H9 (cell line): ENCODE data around the gene FAM170B. TPM values are rescaled to one million over a fixed set of nuclear protein-coding genes. Genes with fewer than 3 reads are reported as not detected.

Experiments
- DNase-seq: peaks from one replicate; pipeline ENCODE4 v3.0.0-alpha.2; 2017
- H2AFZ ChIP-seq: one replicate; pipeline ENCODE4 v1.6.1; 2013; ENCODE audit warnings: mild to moderate bottlenecking, low read length, control low read depth, moderate library complexity
- H2AK5ac ChIP-seq: 2 replicates; pipeline ENCODE4 v1.6.1; 2013; ENCODE audit warnings: low read length, control low read depth, mixed read lengths; ENCODE audit not compliant: insufficient read length
- H2BK120ac ChIP-seq: one replicate; pipeline ENCODE4 v1.6.1; 2013; ENCODE audit warnings: low read depth, mild to moderate bottlenecking, low read length, control low read depth, inconsistent platforms; ENCODE audit not compliant: poor library complexity, severe bottlenecking
- H2BK12ac ChIP-seq: 2 replicates; pipeline ENCODE4 v1.6.1; 2013; ENCODE audit warnings: low read length, control low read depth, mixed read lengths, low read depth; ENCODE audit not compliant: insufficient read length
- H2BK15ac ChIP-seq: 2 replicates; pipeline ENCODE4 v1.6.1; 2013; ENCODE audit warnings: low read depth, low read length, control low read depth
- H2BK20ac ChIP-seq: one replicate; pipeline ENCODE4 v1.6.1; 2013; ENCODE audit warnings: low read depth, mild to moderate bottlenecking, low read length, control low read depth, inconsistent platforms; ENCODE audit not compliant: poor library complexity, severe bottlenecking
- H2BK5ac ChIP-seq: 2 replicates; pipeline ENCODE4 v1.6.1; 2013; ENCODE audit warnings: low read length, control low read depth, mixed read lengths; ENCODE audit not compliant: insufficient read length
- H3K14ac ChIP-seq: 2 replicates; pipeline ENCODE4 v1.6.1; 2013; ENCODE audit warnings: low read length, control low read depth; ENCODE audit not compliant: insufficient read depth
- H3K18ac ChIP-seq: 2 replicates; pipeline ENCODE4 v1.6.1; 2013; ENCODE audit warnings: low read depth, mild to moderate bottlenecking, mixed read lengths, low read length, control low read depth; ENCODE audit not compliant: insufficient read length
- H3K23ac ChIP-seq: 2 replicates; pipeline ENCODE4 v1.6.1; 2013; ENCODE audit warnings: low read length, control low read depth, mixed read lengths, low read depth; ENCODE audit not compliant: insufficient read length
- H3K23me2 ChIP-seq: 2 replicates; pipeline ENCODE4 v1.6.1; 2013; ENCODE audit warnings: low read depth, mild to moderate bottlenecking, mixed read lengths, low read length, control low read depth; ENCODE audit not compliant: insufficient read length, poor library complexity, severe bottlenecking
- H3K27ac ChIP-seq: 2 replicates; pipeline ENCODE4 v1.5.1; 2013; ENCODE audit warnings: low read length, control low read depth, mixed read lengths, low read depth; ENCODE audit not compliant: insufficient read length
- H3K27me3 ChIP-seq: 2 replicates; pipeline ENCODE4 v1.6.1; 2013; ENCODE audit warnings: low read length, control low read depth, inconsistent platforms; ENCODE audit not compliant: insufficient read depth
- H3K4ac ChIP-seq: 2 replicates; pipeline ENCODE4 v1.6.1; 2013; ENCODE audit warnings: low read depth, mild to moderate bottlenecking, control low read depth, inconsistent platforms, low read length, moderate library complexity
- H3K4me1 ChIP-seq: 2 replicates; pipeline ENCODE4 v1.6.1; 2013; ENCODE audit warnings: low read length, control low read depth, inconsistent platforms; ENCODE audit not compliant: insufficient read depth
- H3K4me2 ChIP-seq: 2 replicates; pipeline ENCODE4 v1.6.1; 2013; ENCODE audit warnings: low read length, control low read depth, mixed read lengths; ENCODE audit not compliant: insufficient read length, insufficient read depth
- H3K56ac ChIP-seq: 2 replicates; pipeline ENCODE4 v1.6.1; 2013; ENCODE audit warnings: low read depth, mild to moderate bottlenecking, mixed read lengths, low read length, control low read depth; ENCODE audit not compliant: insufficient read length
- H3K79me1 ChIP-seq: 2 replicates; pipeline ENCODE4 v1.6.1; 2013; ENCODE audit warnings: low read depth, mild to moderate bottlenecking, moderate library complexity, low read length, control low read depth, inconsistent platforms; ENCODE audit not compliant: insufficient read depth, poor library complexity, severe bottlenecking
- H3K79me2 ChIP-seq: 2 replicates; pipeline ENCODE4 v1.6.1; 2013; ENCODE audit warnings: low read length, control low read depth, inconsistent platforms; ENCODE audit not compliant: insufficient read depth
- H3K9ac ChIP-seq: 2 replicates; pipeline ENCODE4 v1.6.1; 2013; ENCODE audit warnings: low read length, control low read depth, mixed read lengths; ENCODE audit not compliant: insufficient read length; ENCODE audit errors: extremely low read depth
- H3K9me3 ChIP-seq: one replicate; pipeline ENCODE4 v1.6.1; 2013; ENCODE audit warnings: low read depth, low read length, inconsistent platforms; ENCODE audit not compliant: control insufficient read depth
- H3T11ph ChIP-seq: one replicate; pipeline ENCODE4 v1.6.1; 2013; ENCODE audit warnings: mild to moderate bottlenecking, low read length, control low read depth, inconsistent platforms
- H4K20me1 ChIP-seq: one replicate; pipeline ENCODE4 v1.6.1; 2013; ENCODE audit not compliant: control insufficient read depth, insufficient read length, insufficient read depth
- H4K5ac ChIP-seq: 2 replicates; pipeline ENCODE4 v1.6.1; 2013; ENCODE audit warnings: low read depth, mild to moderate bottlenecking, mixed read lengths, low read length, control low read depth; ENCODE audit not compliant: insufficient read length
- H4K8ac ChIP-seq: replicated peaks from 2 replicates; pipeline ENCODE4 v1.6.1; 2013; ENCODE audit warnings: low read length, control low read depth, mixed read lengths, low read depth; ENCODE audit not compliant: insufficient read length
- H4K91ac ChIP-seq: 2 replicates; pipeline ENCODE4 v1.6.1; 2013; ENCODE audit warnings: low read depth, mild to moderate bottlenecking, moderate library complexity, mixed read lengths, low read length, control low read depth; ENCODE audit not compliant: insufficient read length
- H3K27ac Mint-ChIP-seq, 3 experiments: 2 replicates in 2 of 3; 3 replicates in 1 of 3; pipeline ENCODE4 v1.8.0; 2020 to 2021; ENCODE audit warnings: mixed read lengths in 3 of 3, mild to moderate bottlenecking in 1 of 3, moderate library complexity in 1 of 3
- H3K27me3 Mint-ChIP-seq: 2 replicates; pipeline ENCODE4 v1.8.0; 2021; ENCODE audit warnings: low read depth, mild to moderate bottlenecking, moderate library complexity, mixed read lengths
- H3K36me3 Mint-ChIP-seq, 3 experiments: 2 replicates in 2 of 3; 3 replicates in 1 of 3; pipeline ENCODE4 v1.8.0; 2020 to 2021; ENCODE audit warnings: low read depth in 3 of 3, mixed read lengths in 3 of 3; ENCODE audit not compliant: insufficient read depth in 1 of 3
- H3K4me1 Mint-ChIP-seq, 2 experiments: 2 replicates each; pipeline ENCODE4 v1.8.0; 2020; ENCODE audit warnings: mixed read lengths in 2 of 2
- H3K4me3 Mint-ChIP-seq, 2 experiments: 2 replicates in 1 of 2; 3 replicates in 1 of 2; pipeline ENCODE4 v1.8.0; 2020 to 2021; ENCODE audit warnings: mild to moderate bottlenecking in 2 of 2, mixed read lengths in 2 of 2, moderate library complexity in 1 of 2
- H3K9me3 Mint-ChIP-seq, 2 experiments: 2 replicates in 1 of 2; 3 replicates in 1 of 2; pipeline ENCODE4 v1.8.0; 2020; ENCODE audit warnings: mild to moderate bottlenecking in 2 of 2, mixed read lengths in 2 of 2, moderate library complexity in 1 of 2
- WGBS: extraction: QIAGEN DNeasy Blood & Tissue Kit; methylation state at CpG from one replicate; pipeline ENCODE4 v1.1.7; 2013; ENCODE audit warnings: missing lambda C conversion rate, low lambda C conversion rate, mixed read lengths; ENCODE audit not compliant: insufficient read length; ENCODE audit errors: extremely low coverage; 5-methylcytosine and 5-hydroxymethylcytosine counted together
- total RNA-seq: library from RNA; stranded (reverse); gene quantifications from 2 replicates; pipeline ENCODE4 v1.2.1, GENCODE V29; 2021
- TF ChIP-seq, protein P1 (sequence below): fragments of 200-600 bp; sonication (generic); conservative IDR thresholded peaks from 3 replicates; pipeline ENCODE4 v1.8.0; 2021; ENCODE audit warnings: antibody characterized with exemption, mild to moderate bottlenecking

The FAM170B gene
- total RNA-seq, 1 experiment from 2014 or later: not detected

DNA sequence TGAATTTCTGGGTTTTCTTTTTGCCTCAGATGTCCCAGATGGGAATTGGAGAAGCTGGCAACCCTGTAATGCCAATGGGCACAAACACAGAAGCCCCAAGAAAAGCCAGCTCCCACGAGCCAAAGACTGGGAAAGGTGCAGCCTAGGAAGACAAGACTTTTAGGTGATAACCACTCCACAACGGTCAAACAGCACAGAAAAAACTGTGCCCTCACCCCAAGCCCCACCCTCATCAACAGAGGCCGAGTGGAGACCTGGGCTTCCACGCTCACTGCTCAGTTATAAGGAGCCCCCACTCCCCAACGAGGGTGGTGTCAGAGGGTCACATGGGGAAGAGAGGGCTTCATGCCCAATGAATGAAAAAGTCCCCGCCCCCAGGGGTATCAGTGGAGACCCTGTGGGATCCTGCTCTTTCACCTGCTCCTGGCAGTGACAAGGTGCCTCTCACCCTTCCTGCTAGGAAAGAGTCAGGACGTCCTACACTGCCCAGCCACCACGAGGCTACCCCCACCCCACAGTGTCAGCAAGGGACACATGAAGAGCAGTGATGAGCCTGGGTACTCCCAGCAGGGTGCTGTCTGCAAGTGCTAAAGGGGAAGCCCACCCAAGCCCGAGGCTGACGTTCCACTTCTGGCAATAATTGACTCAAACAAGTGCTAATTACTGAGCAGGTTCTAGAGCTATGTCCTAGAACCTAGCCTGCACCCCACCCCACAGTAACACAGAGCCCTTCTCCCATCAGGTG is 46.0 kb upstream of the FAM170B start:
- no peaks in the 10 kb centered on the region for H3K27me3 ChIP-seq
- no peaks in the 10 kb centered on the region for H3K9me3 ChIP-seq
- no peak overlapping the region for H2BK15ac ChIP-seq
- H3K4me3 Mint-ChIP-seq: no peak overlapping the region
- no peak overlapping the region for H3K4ac ChIP-seq
- peaks cover 5 to 9% of the 10 kb centered on the region in 2 experiments for H3K4me1 Mint-ChIP-seq
- H3T11ph ChIP-seq: no peak overlapping the region
- H3K9me3 Mint-ChIP-seq: 0 out of 5 replicates have a peak, but pooled peaks cover 0 to 3% of the 10 kb centered on the region in 2 experiments
- no peaks in the 10 kb centered on the region; a peak in 1 of 7 replicates for H3K36me3 Mint-ChIP-seq
- no peaks in the 10 kb centered on the region for H3K79me1 ChIP-seq
- no peak overlapping the region for H3K18ac ChIP-seq
- H4K5ac ChIP-seq: no peak overlapping the region
- no peaks in the 10 kb centered on the region for H3K23me2 ChIP-seq
- no peak overlapping the region for H2BK20ac ChIP-seq
- no peak overlapping the region for H3K27ac ChIP-seq
- H3K27me3 Mint-ChIP-seq: peaks cover 2% of the 10 kb centered on the region
- no peak overlapping the region for H4K91ac ChIP-seq
- no peaks in the 10 kb centered on the region for H3K79me2 ChIP-seq
- TF ChIP-seq, protein P1, sequence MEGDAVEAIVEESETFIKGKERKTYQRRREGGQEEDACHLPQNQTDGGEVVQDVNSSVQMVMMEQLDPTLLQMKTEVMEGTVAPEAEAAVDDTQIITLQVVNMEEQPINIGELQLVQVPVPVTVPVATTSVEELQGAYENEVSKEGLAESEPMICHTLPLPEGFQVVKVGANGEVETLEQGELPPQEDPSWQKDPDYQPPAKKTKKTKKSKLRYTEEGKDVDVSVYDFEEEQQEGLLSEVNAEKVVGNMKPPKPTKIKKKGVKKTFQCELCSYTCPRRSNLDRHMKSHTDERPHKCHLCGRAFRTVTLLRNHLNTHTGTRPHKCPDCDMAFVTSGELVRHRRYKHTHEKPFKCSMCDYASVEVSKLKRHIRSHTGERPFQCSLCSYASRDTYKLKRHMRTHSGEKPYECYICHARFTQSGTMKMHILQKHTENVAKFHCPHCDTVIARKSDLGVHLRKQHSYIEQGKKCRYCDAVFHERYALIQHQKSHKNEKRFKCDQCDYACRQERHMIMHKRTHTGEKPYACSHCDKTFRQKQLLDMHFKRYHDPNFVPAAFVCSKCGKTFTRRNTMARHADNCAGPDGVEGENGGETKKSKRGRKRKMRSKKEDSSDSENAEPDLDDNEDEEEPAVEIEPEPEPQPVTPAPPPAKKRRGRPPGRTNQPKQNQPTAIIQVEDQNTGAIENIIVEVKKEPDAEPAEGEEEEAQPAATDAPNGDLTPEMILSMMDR: no peak
- no peaks in the 10 kb centered on the region for H3K4me1 ChIP-seq
- no peak overlapping the region for H3K23ac ChIP-seq
- DNase-seq: no peak
- no peak overlapping the region for H3K4me2 ChIP-seq
- no peak overlapping the region for H3K27ac Mint-ChIP-seq
- H3K14ac ChIP-seq: no peak overlapping the region
- no peak overlapping the region for H2BK5ac ChIP-seq
- no peak overlapping the region for H2BK120ac ChIP-seq
- no peak overlapping the region for H3K9ac ChIP-seq
- no peaks in the 10 kb centered on the region for H4K20me1 ChIP-seq
- no peak overlapping the region for H2BK12ac ChIP-seq
- no peak overlapping the region for H3K56ac ChIP-seq
- H4K8ac ChIP-seq: no peak overlapping the region
- H2AFZ ChIP-seq: no peak overlapping the region
- no CpG with 5 or more reads among the region's 10 CpGs for WGBS
- no peak overlapping the region for H2AK5ac ChIP-seq
